ENCODE data around the gene ISY1. TPM values are rescaled to one million over a fixed set of nuclear protein-coding genes. Genes with fewer than 3 reads are reported as not detected.
"Not testable (repeated sequence)": the region's sequence is repeated elsewhere in the genome, so short reads cannot be mapped to it uniquely, and the experiment has no call there.

ISY1 gene
- polyA plus RNA-seq, 2 of the 4 experiments (the other 2 are of a cell fraction): 23.2 to 27.6 TPM

DNA sequence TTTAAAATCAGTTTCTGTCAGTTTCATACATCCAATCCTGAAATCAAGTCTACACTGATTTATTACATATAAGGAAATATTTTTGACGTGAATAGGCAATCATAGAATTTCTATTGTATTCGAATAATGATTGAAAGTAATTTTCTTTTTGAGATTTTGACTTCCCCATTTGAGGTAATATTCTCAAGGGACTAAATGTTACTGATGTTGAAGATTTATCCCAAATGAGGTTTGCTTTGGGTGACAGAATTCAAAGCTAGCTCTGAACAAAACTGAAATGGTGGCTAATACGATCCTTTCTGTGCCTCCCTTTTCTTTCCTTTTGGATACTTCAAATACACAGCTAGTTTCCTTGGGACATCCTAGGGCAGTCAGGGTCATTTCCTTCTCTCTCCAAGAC lies 35.7 kb upstream of the ISY1 start:
- peak overlapping the region; percentile 68 for H3K4me2 ChIP-seq
- POLR2A ChIA-PET: interaction anchor here (0.6 to 2.5 kb wide), 6 partner anchors 12 to 49 kb away, joined by 3 to 13 read pairs (median 10); partner anchors contain the start of gene CNBP
- peak overlapping the region; percentile 75 to 77 for H3K27ac ChIP-seq

DNA sequence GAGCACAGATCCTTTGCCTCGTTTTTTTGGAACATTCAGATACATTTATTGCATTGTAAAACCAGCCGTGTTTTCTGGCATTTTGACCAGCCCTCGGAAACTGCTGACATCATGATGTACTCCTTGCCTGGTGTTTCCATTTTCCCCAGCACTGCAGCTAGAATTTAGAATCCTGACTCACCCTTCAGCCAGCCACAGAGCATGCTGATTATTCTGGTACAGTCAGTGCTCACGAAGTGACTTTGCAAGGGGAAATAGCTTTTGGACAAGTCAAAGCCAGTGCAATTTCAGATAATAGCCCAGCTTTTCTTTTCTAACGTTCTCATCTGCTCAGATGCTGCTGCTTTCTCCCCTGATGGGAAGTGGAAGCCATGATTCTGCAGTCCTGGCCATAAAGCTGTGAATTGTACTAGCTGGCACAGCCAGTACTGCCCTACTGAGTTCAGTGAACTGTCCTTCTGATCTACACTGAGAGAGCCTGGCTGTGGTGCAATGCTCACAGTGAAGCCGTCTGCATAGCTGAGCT lies 34.9 kb upstream of the ISY1 start:
- FAIRE-seq (no peak), ATAC-seq (peak; percentile 96 to 98), DNase-seq (ENCODE audit: low read depth in 1 of 2, low spot score in 1 of 2) (peak in 1 of 2 experiments; percentile 55)
- H3K27ac ChIP-seq: peak overlapping the region; percentile 77 to 88
- no peak overlapping the region for H3K4me3 ChIP-seq
- WGBS (ENCODE audit: missing lambda C conversion rate): 8% methylated on average over 6 of the region's 6 CpGs
- TF ChIP-seq, protein P1, sequence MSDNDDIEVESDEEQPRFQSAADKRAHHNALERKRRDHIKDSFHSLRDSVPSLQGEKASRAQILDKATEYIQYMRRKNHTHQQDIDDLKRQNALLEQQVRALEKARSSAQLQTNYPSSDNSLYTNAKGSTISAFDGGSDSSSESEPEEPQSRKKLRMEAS (IDR thresholded peaks at IDR 0.05): peak; percentile 67
- TF ChIP-seq SMC3 (IDR thresholded peaks at IDR 0.05) (no peak), MAFK (IDR thresholded peaks at IDR 0.05; ENCODE audit: partially characterized antibody) (peak; percentile 95), FOSL2 (IDR thresholded peaks at IDR 0.05) (no peak), FOSL2 (CRISPR knock-in tag; IDR thresholded peaks at IDR 0.05) (peak; percentile 46)
- TF ChIP-seq, protein P2, sequence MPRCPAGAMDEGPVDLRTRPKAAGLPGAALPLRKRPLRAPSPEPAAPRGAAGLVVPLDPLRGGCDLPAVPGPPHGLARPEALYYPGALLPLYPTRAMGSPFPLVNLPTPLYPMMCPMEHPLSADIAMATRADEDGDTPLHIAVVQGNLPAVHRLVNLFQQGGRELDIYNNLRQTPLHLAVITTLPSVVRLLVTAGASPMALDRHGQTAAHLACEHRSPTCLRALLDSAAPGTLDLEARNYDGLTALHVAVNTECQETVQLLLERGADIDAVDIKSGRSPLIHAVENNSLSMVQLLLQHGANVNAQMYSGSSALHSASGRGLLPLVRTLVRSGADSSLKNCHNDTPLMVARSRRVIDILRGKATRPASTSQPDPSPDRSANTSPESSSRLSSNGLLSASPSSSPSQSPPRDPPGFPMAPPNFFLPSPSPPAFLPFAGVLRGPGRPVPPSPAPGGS (IDR thresholded peaks at IDR 0.05): no peak
- peaks cover 29% of the 10 kb centered on the region for H3K4me1 ChIP-seq
- POLR2A ChIA-PET: interaction anchor here (0.7 to 2.5 kb wide), 8 partner anchors 12 to 50 kb away, joined by 3 to 13 read pairs (median 7); partner anchors contain the start of gene CNBP
- H3K4me2 ChIP-seq: peak overlapping the region; percentile 68
- no peaks in the 10 kb centered on the region for H3K9me3 ChIP-seq
- CTCF ChIA-PET: interaction anchor here (0.7 to 3.1 kb wide), 6 partner anchors 9 to 50 kb away, joined by 3 to 27 read pairs (median 4); partner anchors contain the start of gene CNBP

More for the DNA sequence above, 35.7 kb upstream of the ISY1 start:
- DNase-seq (ENCODE audit: low read depth in 1 of 2, low spot score in 1 of 2) (no peak), ATAC-seq (no peak), FAIRE-seq (no peak)
- 93% methylated on average over 3 of the region's 3 CpGs for WGBS (ENCODE audit: missing lambda C conversion rate)
- Histone ChIP-seq H3K9me3 (no peaks in the 10 kb centered on the region), H3K4me3 (no peak overlapping the region), H3K4me1 (peaks cover 29% of the 10 kb centered on the region)
- TF ChIP-seq, protein P3, sequence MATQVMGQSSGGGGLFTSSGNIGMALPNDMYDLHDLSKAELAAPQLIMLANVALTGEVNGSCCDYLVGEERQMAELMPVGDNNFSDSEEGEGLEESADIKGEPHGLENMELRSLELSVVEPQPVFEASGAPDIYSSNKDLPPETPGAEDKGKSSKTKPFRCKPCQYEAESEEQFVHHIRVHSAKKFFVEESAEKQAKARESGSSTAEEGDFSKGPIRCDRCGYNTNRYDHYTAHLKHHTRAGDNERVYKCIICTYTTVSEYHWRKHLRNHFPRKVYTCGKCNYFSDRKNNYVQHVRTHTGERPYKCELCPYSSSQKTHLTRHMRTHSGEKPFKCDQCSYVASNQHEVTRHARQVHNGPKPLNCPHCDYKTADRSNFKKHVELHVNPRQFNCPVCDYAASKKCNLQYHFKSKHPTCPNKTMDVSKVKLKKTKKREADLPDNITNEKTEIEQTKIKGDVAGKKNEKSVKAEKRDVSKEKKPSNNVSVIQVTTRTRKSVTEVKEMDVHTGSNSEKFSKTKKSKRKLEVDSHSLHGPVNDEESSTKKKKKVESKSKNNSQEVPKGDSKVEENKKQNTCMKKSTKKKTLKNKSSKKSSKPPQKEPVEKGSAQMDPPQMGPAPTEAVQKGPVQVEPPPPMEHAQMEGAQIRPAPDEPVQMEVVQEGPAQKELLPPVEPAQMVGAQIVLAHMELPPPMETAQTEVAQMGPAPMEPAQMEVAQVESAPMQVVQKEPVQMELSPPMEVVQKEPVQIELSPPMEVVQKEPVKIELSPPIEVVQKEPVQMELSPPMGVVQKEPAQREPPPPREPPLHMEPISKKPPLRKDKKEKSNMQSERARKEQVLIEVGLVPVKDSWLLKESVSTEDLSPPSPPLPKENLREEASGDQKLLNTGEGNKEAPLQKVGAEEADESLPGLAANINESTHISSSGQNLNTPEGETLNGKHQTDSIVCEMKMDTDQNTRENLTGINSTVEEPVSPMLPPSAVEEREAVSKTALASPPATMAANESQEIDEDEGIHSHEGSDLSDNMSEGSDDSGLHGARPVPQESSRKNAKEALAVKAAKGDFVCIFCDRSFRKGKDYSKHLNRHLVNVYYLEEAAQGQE (IDR thresholded peaks at IDR 0.05): no peak
- TF ChIP-seq CBX8 (IDR thresholded peaks at IDR 0.05) (no peak), MAZ (IDR thresholded peaks at IDR 0.05; ENCODE audit: borderline replicate concordance, low read depth, low read length) (no peak), GATA3 (IDR thresholded peaks at IDR 0.05; ENCODE audit: borderline replicate concordance) (no peak), RAD21 (conservative IDR thresholded peaks at IDR 0.05 in 1 of 2, IDR thresholded peaks at IDR 0.05 in 1 of 2) (no peak), ZNF302 (CRISPR knock-in tag; IDR thresholded peaks at IDR 0.05) (no peak), HOXB13 (CRISPR knock-in tag; IDR thresholded peaks at IDR 0.05; ENCODE audit: low read depth) (no peak), EHF (CRISPR knock-in tag; IDR thresholded peaks at IDR 0.05) (no peak), SMC3 (IDR thresholded peaks at IDR 0.05) (no peak), SREBF2 (IDR thresholded peaks at IDR 0.05) (no peak), EP300 (IDR thresholded peaks at IDR 0.05) (no peak), TP53 (CRISPR knock-in tag; IDR thresholded peaks at IDR 0.05) (no peak), RFX5 (IDR thresholded peaks at IDR 0.05) (no peak), POLR2AphosphoS2 (conservative IDR thresholded peaks at IDR 0.05; ENCODE audit: low read length) (no peak)
- TF ChIP-seq, protein P4, sequence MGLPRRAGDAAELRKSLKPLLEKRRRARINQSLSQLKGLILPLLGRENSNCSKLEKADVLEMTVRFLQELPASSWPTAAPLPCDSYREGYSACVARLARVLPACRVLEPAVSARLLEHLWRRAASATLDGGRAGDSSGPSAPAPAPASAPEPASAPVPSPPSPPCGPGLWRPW (IDR thresholded peaks at IDR 0.05): no peak
- CTCF ChIA-PET: interaction anchor here (1.0 to 3.1 kb wide), 4 partner anchors 8 to 49 kb away, joined by 3 to 27 read pairs (median 8); no protein-coding TSS in a partner anchor

DNA sequence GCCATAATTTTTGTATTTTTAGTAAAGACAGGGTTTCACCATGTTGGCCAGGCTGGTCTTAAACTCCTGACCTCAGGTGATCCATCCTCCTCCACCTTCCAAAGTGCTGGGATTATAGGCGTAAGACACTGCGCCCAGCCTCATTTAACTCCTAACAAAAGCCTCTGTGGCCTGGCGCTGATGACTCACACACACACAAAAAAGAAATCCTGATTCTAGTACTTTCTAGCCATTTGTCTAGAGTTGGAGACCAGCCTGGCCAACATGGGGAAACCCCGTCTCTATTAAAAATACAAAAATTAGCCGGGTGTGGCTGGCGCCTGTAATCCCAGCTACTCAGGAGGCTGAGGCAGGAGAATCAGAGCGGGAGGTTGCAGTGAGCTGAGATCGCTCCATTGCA lies 28.9 kb upstream of the ISY1 start:
- WGBS (ENCODE audit: missing lambda C conversion rate): 96% methylated on average over 8 of the region's 8 CpGs
- H3K4me2 ChIP-seq; POLR2A ChIA-PET; ATAC-seq; DNase-seq (ENCODE audit: low read depth in 1 of 2, low spot score in 1 of 2); H3K4me3 ChIP-seq; FAIRE-seq; H3K27ac ChIP-seq; H3K9me3 ChIP-seq: not testable (repeated sequence)
- H3K4me1 ChIP-seq: peaks cover 19% of the 10 kb centered on the region
- CTCF ChIA-PET: interaction anchor here (0.7 kb wide), 1 partner anchor 28 kb away, joined by 3 read pairs; no protein-coding TSS in a partner anchor
